HTR-8/SVneo (cell line): ENCODE results near the gene NFIB.
A peak's percentile ranks its signal among the peaks of the same experiment; 100 is the strongest.

Experiments used
- DNase-seq: peaks from one replicate; pipeline ENCODE4 v3.0.0; 2011; ENCODE audit warnings: low spot score, mixed read lengths; ENCODE audit not compliant: insufficient read length
- FAIRE-seq: peaks from 2 replicates; lab custom pipeline; 2011; peaks lifted over from hg19 to GRCh38; lab: Jason Lieb, UNC

NFIB gene

GRCh38 chr9:14313951-14314423 is at the start of gene NFIB:
Gene NFIB, minus strand, starts transcription at chr9:14314141. Its CDS starts 630 bp downstream, at chr9:14313511.
- FAIRE-seq (no peak), DNase-seq (peak; percentile 3)

- DNase-seq (no peak), FAIRE-seq (no peak)
Observed at GRCh38 chr9:14362175-14362574, 48.2 kb upstream of the NFIB start.

- no peak for FAIRE-seq
- no peak for DNase-seq
Observed at GRCh38 chr9:14361074-14361473, 47.1 kb upstream of the NFIB start.

- no peak for FAIRE-seq
- no peak for DNase-seq
Observed at GRCh38 chr9:14358523-14358922, 44.6 kb upstream of the NFIB start.

- DNase-seq = no peak
- no peak for FAIRE-seq
Observed at GRCh38 chr9:14356351-14357265, 42.7 kb upstream of the NFIB start.

- FAIRE-seq (no peak), DNase-seq (no peak)
Observed at GRCh38 chr9:14354201-14354600, 40.3 kb upstream of the NFIB start.

- DNase-seq (peak; percentile 66), FAIRE-seq (no peak)
Observed at GRCh38 chr9:14353222-14354056, 39.5 kb upstream of the NFIB start.

- DNase-seq = no peak
- FAIRE-seq = no peak
Observed at GRCh38 chr9:14352503-14352902, 38.6 kb upstream of the NFIB start.

GRCh38 chr9:14351221-14351836 is 37.4 kb upstream of the NFIB start:
- no peak for FAIRE-seq
- DNase-seq = no peak

- FAIRE-seq (no peak), DNase-seq (no peak)
Observed at GRCh38 chr9:14350754-14351153, 36.8 kb upstream of the NFIB start.

- no peak for FAIRE-seq
- no peak for DNase-seq
Observed at GRCh38 chr9:14350349-14350728, 36.4 kb upstream of the NFIB start.

GRCh38 chr9:14349447-14350348 is 35.8 kb upstream of the NFIB start:
- DNase-seq = no peak
- no peak for FAIRE-seq

GRCh38 chr9:14349146-14349446 is 35.2 kb upstream of the NFIB start:
- DNase-seq = no peak
- no peak for FAIRE-seq

- no peak for FAIRE-seq
Observed at GRCh38 chr9:14348373-14349145, 34.6 kb upstream of the NFIB start.

GRCh38 chr9:14348123-14348372 is 34.1 kb upstream of the NFIB start:
- no peak for DNase-seq
- FAIRE-seq = no peak

More at GRCh38 chr9:14348373-14349145, 34.6 kb upstream of the NFIB start:
- no peak for DNase-seq

- no peak for DNase-seq
- FAIRE-seq = no peak
Observed at GRCh38 chr9:14347406-14348122, 33.6 kb upstream of the NFIB start.

GRCh38 chr9:14346811-14347405 is 33.0 kb upstream of the NFIB start:
- FAIRE-seq = no peak
- no peak for DNase-seq

GRCh38 chr9:14346231-14346791 is 32.4 kb upstream of the NFIB start:
- DNase-seq = no peak
- FAIRE-seq = no peak
